K562 (cell line): ENCODE data around the gene MTMR12. TPM values are rescaled to one million over a fixed set of nuclear protein-coding genes. Genes with fewer than 3 reads are reported as not detected.

ENCODE experiments used
- ATAC-seq: fragments of 200-7000 bp; cut with Tn5 transposase; 3 replicates; pipeline ENCODE4 v1.9.1; 2020; ENCODE audit warnings: moderate library complexity
- BruUV-seq: library from RNA; stranded (reverse); fragments of 400-500 nt; replicated peaks from 2 replicates; lab custom pipeline; 2021; lab: Mats Ljungman, UMichigan
- CTCF ChIA-PET: fragments of 300-600 bp; formaldehyde crosslinking; extraction: SDS; loops from one replicate; lab custom pipeline; 2021; ENCODE audit warnings: low intra/inter-chr PET ratio; lab: Yijun Ruan, JAX
- POLR2A ChIA-PET: fragments of 300-600, 350-650 bp; sonication (Branson Sonifier 250); formaldehyde crosslinking; extraction: SDS; loops from one replicate; lab custom pipeline; 2021; ENCODE audit warnings: antibody characterized with exemption, inconsistent platforms; lab: Yijun Ruan, JAX
- DNase-seq, 4 experiments: peaks; one replicate each; pipeline versions ENCODE4 v3.0.0 to v3.0.0-alpha.2; 2011 to 2018; ENCODE audit warnings: low spot score in 3 of 4, mixed read lengths in 3 of 4; ENCODE audit errors: extremely low read depth in 1 of 4
- FAIRE-seq: peaks from 2 replicates; lab custom pipeline; 2011; peaks lifted over from hg19 to GRCh38; lab: Jason Lieb, UNC
- H2AFZ ChIP-seq: 2 replicates; pipeline ENCODE4 v1.6.0; 2011; ENCODE audit warnings: low read depth, low read length, control low read depth, inconsistent platforms
- H3K27ac ChIP-seq: fragments of 200-600 bp; 3 replicates; pipeline ENCODE4 v1.8.0; 2011; ENCODE audit warnings: low read depth, mild to moderate bottlenecking, control low read depth, inconsistent platforms, low read length, moderate library complexity, mixed read lengths; ENCODE audit errors: extremely low read depth
- H3K27me3 ChIP-seq, 2 experiments: fragments of 300-600 bp in 1 of 2; 2 replicates in 1 of 2; 3 replicates in 1 of 2; pipeline versions ENCODE4 v1.6.0 to v1.8.0; 2011; ENCODE audit warnings: inconsistent platforms in 2 of 2, low read length in 2 of 2, mild to moderate bottlenecking in 1 of 2, mixed read lengths in 1 of 2, moderate library complexity in 1 of 2; ENCODE audit not compliant: control insufficient read depth in 2 of 2, insufficient read depth in 2 of 2
- H3K36me3 ChIP-seq: fragments of 300-600 bp; 3 replicates; pipeline ENCODE4 v1.8.0; 2011; ENCODE audit warnings: mild to moderate bottlenecking, low read length, inconsistent platforms; ENCODE audit not compliant: control insufficient read depth, insufficient read depth
- H3K4me1 ChIP-seq, 2 experiments: fragments of 200-600 bp in 1 of 2; replicated peaks in 1 of 2; 2 replicates in 1 of 2; 3 replicates in 1 of 2; pipeline versions ENCODE4 v1.5.1 to v1.8.0; 2011; ENCODE audit warnings: inconsistent platforms in 2 of 2, low read length in 2 of 2, mild to moderate bottlenecking in 1 of 2, mixed read lengths in 1 of 2, moderate library complexity in 1 of 2; ENCODE audit not compliant: control insufficient read depth in 2 of 2, insufficient read depth in 2 of 2
- H3K4me2 ChIP-seq: 2 replicates; pipeline ENCODE4 v1.6.1; 2011; ENCODE audit warnings: low read length, control low read depth, inconsistent platforms, mixed read lengths; ENCODE audit not compliant: insufficient read depth
- H3K4me3 ChIP-seq: fragments of 200-600 bp; sonication (generic), shearing (Covaris generic); 2 replicates; pipeline ENCODE4 v1.5.1; 2016; ENCODE audit warnings: control low read depth, inconsistent platforms
- H3K79me2 ChIP-seq: fragments of 200-600 bp; 3 replicates; pipeline ENCODE4 v1.8.0; 2011; ENCODE audit warnings: low read length, inconsistent platforms; ENCODE audit not compliant: control insufficient read depth, insufficient read depth
- H3K9ac ChIP-seq, 2 experiments: 2 replicates each; pipeline versions ENCODE4 v1.6.0 to v1.6.1; 2011; ENCODE audit warnings: low read depth in 2 of 2, low read length in 2 of 2, control low read depth in 1 of 2, inconsistent platforms in 1 of 2, mild to moderate bottlenecking in 1 of 2, mixed read lengths in 1 of 2; ENCODE audit not compliant: insufficient read depth in 1 of 2
- H3K9me1 ChIP-seq: one replicate; pipeline ENCODE4 v1.6.0; 2011; ENCODE audit warnings: inconsistent platforms, mild to moderate bottlenecking, low read length, moderate library complexity; ENCODE audit not compliant: control insufficient read depth, insufficient read depth
- H3K9me3 ChIP-seq: replicated peaks from 2 replicates; pipeline ENCODE4 v1.5.1; 2011; ENCODE audit warnings: low read depth, low read length, inconsistent platforms; ENCODE audit not compliant: control insufficient read depth, insufficient read depth
- H4K20me1 ChIP-seq: replicated peaks from 2 replicates; pipeline ENCODE4 v1.6.1; 2011; ENCODE audit warnings: low read length, inconsistent platforms, mixed read lengths; ENCODE audit not compliant: control insufficient read depth, insufficient read depth
- ARID3B ChIP-seq: fragments of 250-450 bp; sonication (Bioruptor Pico); IDR thresholded peaks from 2 replicates; pipeline ENCODE4 v1.4.0; 2020; ENCODE audit warnings: borderline replicate concordance
- ATF1 ChIP-seq, 2 experiments: fragments of 450-650 bp in 1 of 2; IDR thresholded peaks; 2 replicates each; pipeline ENCODE4 v1.6.1; 2016; ENCODE audit warnings: missing compliant biosample characterization in 1 of 2, missing genetic modification characterization in 1 of 2
- CREBBP ChIP-seq: IDR thresholded peaks from one replicate; pipeline ENCODE4 v1.6.1; 2012; ENCODE audit warnings: low read depth, mild to moderate bottlenecking, control low read depth, inconsistent platforms, low read length
- RNF219 ChIP-seq: fragments of 250-450 bp; sonication (Bioruptor Pico); IDR thresholded peaks from 2 replicates; pipeline ENCODE4 v1.5.0; 2022; ENCODE audit warnings: mild to moderate bottlenecking
- TARDBP ChIP-seq: fragments of 450-650 bp; IDR thresholded peaks from 2 replicates; pipeline ENCODE4 v1.6.1; 2016
- ZNF134 ChIP-seq: fragments of 250-450 bp; sonication (Bioruptor Pico); conservative IDR thresholded peaks from 2 replicates; pipeline ENCODE4 v1.4.0; 2020
- ZNF444 ChIP-seq: fragments of 250-450 bp; sonication (Bioruptor Pico); IDR thresholded peaks from 2 replicates; pipeline ENCODE4 v1.4.0; 2020; ENCODE audit warnings: mild to moderate bottlenecking, moderate library complexity
- WGBS: fragments of 100-300 bp; shearing (Covaris generic); methylation state at CpG from one replicate; pipeline ENCODE4 v1.1.6; 2016; ENCODE audit warnings: low coverage, mixed read lengths; ENCODE audit not compliant: insufficient coverage; ENCODE audit errors: missing lambda C conversion rate; 5-methylcytosine and 5-hydroxymethylcytosine counted together
- in situ Hi-C: fragments of 300-500 bp; cut with MboI; formaldehyde crosslinking; loops from 4 replicates; pipeline ENCODE4 v1.15.0; 2018; ENCODE audit warnings: inconsistent platforms, mixed read lengths
- intact Hi-C: fragments of 100-400 bp; cut with micrococcal nuclease; formaldehyde crosslinking; loops from 2 replicates; pipeline ENCODE4 v1.14.2; 2022
- polyA plus RNA-seq, 8 experiments: library from polyadenylated mRNA; depleted of rRNA in 4 of 8; stranded (reverse) in 5 of 8; unstranded in 3 of 8; fragments of >200 nt; fragmentation: Nextera tagmentation in 2 of 8; fragmentation: Illumina TruSeq in 1 of 8; extraction: Ambion mirVana in 2 of 8; extraction: Trizol in 1 of 8; gene quantifications; 2 replicates each; pipeline versions ENCODE4 v1.2.1 to v1.2.3, GENCODE V29; 2011 to 2014; ENCODE audit warnings: inconsistent platforms in 1 of 8, missing spikeins in 1 of 8
- total RNA-seq, 7 experiments: library from RNA; depleted of rRNA in 6 of 7; stranded (reverse); fragments of >200 nt in 6 of 7; fragmentation: Illumina TruSeq in 2 of 7; extraction: Trizol in 2 of 7; gene quantifications; 2 replicates each; pipeline versions ENCODE4 v1.2.1 to v1.2.3, GENCODE V29; 2011 to 2021; ENCODE audit warnings: low replicate concordance in 1 of 7

MTMR12 gene
- total and polyA plus RNA-seq, 9 of the 15 experiments (the other 6 are each of a cell fraction or from before 2014, with no cell fraction given): 4.0 to 28.7 (median 17.1) TPM

GRCh38 chr5:32228816-32229215 lies 83.9 kb downstream of the MTMR12 start:
- intact Hi-C loops: no loop called here
- DNase-seq (no peak), ATAC-seq (no peak), FAIRE-seq (no peak)
- Histone ChIP-seq H3K9me1 (no peaks in the 10 kb centered on the region), H3K79me2 (no peaks in the 10 kb centered on the region), H3K4me3 (no peak overlapping the region), H3K27ac (no peak overlapping the region), H4K20me1 (no peaks in the 10 kb centered on the region), H3K27me3 (no peaks in the 10 kb centered on the region), H3K9ac (no peak overlapping the region), H3K9me3 (no peaks in the 10 kb centered on the region), H3K4me2 (no peak overlapping the region), H2AFZ (no peak overlapping the region), H3K4me1 (peaks cover 0 to 4% of the 10 kb centered on the region in 2 experiments; a peak in 1 of 5 replicates), H3K36me3 (peaks cover 29% of the 10 kb centered on the region; the same call in 2 of the 3 replicates)
- WGBS: 90% methylated on average over 12 of the region's 12 CpGs
- ChIA-PET POLR2A (no interaction called here), CTCF (no interaction called here)
- no peak for TF ChIP-seq ATF1 (CRISPR knock-in tag; IDR thresholded peaks at IDR 0.05)
- no peak for TF ChIP-seq ATF1 (tag; IDR thresholded peaks at IDR 0.05)
- TF ChIP-seq ZNF134 (CRISPR knock-in tag): no peak
- TF ChIP-seq CREBBP: no peak
- TF ChIP-seq TARDBP: no peak
- no peak for TF ChIP-seq RNF219 (CRISPR knock-in tag)
- no peak for TF ChIP-seq ARID3B (CRISPR knock-in tag)
- TF ChIP-seq ZNF444 (CRISPR knock-in tag): no peak
- BruUV-seq: no TSS peak
- in situ Hi-C loops: loop anchor here (10.0 kb wide), 1 partner anchor 386 kb away; no protein-coding TSS in a partner anchor
